GM19099 (cell line): ENCODE measurements around the gene C5.

ENCODE experiments used
- POLR2A ChIP-seq: IDR thresholded peaks from 3 replicates; pipeline ENCODE4 v1.6.1; 2011; ENCODE audit warnings: low read depth; ENCODE audit not compliant: insufficient read length; ENCODE audit errors: extremely low read depth

C5 gene

DNA sequence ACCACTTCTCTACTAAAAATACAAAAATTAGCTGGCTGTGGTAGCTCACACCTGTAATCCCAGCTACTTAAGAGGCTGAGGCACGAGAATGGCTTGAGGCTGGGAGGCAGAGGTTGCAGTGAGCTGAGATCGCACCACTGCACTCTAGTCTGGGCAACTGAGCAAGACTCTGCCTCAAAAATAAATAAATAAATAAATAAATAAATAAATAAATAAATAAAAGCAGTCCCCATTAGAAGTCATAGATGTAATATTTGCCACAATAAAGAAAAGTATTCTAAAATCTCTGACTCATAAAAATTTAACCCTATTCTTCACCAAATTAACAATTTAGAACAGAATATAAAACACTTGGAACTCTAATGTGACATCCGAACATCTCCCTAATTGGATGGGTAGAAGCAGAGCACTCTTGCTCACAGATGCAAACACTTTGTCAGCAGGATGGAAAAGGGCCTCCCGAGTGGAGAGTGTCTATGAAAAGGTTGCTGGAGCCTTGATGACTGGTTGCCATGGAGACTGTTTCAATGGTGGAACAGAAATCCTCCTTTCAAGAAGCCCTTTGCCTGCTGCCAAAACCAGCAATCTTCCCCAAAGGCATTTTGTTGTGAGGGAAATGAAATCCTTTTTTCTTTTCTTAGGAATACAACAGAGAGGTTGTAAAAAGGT is 84.6 kb downstream of the C5 start:
- TF ChIP-seq POLR2A: no peak

DNA sequence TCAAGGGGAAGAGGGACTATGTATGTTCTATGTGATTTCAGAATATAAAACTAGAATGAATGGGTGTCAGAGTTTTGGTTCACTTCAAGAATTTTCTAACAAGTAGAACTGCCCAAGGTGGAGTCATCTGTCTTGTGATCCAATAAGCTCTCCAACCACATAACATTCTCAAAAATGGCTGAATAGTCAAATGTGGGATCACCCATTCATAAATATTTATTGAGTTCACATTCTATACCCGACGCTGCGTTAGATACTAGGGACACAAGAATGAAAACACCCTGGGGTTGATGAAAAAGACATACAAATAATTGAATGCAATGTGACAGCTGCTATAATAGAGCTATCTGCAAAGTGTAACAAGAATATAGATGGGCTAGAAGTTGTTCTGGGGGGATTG is 88.1 kb downstream of the C5 start:
- no peak for TF ChIP-seq POLR2A

DNA sequence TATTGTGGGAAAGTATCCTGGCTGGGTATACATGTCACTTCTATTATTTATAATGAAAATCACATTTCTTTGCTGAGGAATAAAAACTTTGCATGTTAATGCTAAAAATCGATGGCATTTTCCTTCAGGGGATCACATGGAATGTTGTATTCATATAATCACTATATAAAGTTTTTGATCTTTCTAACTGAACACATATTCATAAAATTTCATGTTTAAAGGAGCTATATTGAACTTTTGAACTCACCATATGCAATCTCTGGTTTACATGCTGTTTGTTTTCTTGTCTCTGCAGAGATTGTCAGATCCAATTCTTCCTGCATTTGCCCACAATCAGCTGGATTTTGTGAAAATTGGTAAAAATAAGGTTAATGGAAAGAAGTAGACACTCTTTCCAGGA is 90.1 kb downstream of the C5 start:
- no peak for TF ChIP-seq POLR2A

DNA sequence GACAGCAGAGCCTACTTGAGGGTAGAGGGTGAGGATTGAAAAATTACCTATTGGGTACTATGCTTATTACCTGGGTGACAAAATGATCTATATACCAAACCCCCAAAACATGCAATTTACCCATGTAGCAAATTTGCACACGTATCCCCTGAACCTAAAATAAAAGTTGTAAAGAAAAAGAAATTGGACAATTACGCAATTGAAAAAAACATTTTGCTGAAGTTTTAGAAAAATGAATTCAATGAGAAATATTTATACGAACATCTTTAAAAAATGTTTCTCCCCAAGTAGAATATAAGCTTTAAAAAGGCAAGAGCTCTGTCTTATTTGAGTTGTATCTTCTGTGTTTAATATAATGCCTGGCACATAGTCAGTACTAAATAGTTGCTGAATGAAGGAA is 93.2 kb downstream of the C5 start:
- TF ChIP-seq POLR2A: no peak

DNA sequence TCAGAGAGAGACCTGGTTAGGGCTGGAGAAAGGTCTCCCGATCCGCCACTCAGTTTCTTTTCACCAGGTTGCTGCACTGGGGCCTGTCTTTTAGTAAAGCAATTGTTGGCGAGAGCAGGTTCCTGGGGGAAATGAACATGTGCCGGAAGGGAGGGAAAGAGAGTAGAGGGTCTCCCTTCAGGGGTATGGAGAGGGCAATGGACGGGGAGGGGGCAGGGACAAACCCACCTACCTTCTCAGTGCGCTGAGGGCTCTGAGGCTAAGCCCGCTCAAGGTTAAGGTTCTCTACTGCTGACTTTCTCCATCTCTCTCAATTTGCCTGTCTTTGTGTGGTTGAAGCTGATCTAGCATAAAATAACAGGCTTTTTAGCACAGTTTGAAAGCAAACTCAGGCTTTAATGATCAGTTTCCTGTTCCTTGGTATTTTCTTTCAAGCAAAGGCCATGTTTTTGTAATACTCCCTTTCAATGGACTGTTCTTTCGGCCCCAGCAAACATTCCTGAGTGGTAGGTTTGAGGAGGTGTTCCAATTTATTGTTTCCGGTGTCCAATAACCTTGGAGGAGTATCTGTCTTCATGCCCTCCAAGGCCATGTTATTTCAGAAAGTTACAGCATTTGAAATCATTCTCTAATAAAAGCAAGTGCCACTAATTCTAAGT is 98.0 kb downstream of the C5 start:
- no peak for TF ChIP-seq POLR2A

DNA sequence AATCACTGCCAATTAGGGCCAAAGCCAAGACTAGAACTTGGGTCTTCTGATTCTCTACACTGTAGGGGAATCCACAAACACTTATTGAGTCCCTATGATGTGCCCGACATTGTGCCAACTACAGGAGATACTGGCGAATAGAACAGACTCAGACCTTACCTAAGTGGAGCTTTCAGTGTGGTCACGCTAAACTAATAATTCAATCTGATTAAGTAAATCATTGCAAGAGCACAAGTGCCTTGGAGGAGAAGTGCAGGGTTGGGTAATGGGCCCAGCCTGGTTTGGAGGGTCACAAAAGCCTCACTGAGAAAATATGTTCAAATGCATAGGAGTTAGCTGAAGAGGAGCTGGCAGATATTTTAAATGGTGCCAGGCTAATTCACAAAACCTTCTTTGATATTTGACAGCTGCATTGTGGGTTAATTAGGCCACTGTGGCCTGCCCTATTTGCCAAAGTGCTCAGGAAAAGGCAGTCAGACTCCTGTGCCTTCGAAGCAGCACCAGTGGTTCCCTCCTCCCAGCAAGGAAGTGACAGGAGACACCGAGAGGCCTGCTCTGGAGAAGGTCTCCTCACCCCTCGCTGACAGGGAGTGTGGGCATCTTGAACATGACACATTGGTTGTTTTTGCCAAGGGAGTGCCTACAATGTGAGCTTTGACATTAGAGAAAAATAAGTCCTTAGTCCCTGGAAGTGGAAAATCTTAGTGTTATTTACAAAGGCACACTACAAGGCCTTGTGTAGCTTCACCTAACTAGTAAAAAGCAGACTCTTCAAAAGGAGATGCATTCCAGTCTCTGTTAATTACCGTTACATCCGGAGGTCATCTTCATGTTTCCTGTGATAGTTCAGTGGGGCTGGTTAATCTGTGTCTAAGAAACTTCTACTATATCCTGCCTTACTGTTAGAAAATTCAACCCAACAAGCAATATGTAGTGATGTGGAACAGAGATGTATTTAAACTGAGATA is 99.4 kb downstream of the C5 start:
- TF ChIP-seq POLR2A: no peak

DNA sequence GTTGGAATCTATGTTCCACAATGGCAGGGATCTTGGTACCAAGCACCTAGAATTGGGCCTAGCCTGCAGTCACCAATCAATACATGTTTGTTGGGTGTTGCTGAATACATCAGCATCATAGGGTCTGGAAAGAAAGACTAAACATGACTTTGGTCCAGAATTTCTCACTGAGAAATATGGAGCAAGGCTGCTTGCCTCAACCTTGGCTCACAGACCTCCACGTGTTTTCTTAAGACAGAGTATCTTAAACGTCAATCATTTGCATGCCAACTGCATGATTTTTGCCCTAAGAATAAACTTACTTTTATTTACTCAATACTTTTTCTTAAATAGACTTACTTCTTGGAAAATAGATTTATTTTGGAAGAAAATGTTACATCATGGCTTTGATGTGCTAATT is 100.8 kb downstream of the C5 start:
- no peak for TF ChIP-seq POLR2A

DNA sequence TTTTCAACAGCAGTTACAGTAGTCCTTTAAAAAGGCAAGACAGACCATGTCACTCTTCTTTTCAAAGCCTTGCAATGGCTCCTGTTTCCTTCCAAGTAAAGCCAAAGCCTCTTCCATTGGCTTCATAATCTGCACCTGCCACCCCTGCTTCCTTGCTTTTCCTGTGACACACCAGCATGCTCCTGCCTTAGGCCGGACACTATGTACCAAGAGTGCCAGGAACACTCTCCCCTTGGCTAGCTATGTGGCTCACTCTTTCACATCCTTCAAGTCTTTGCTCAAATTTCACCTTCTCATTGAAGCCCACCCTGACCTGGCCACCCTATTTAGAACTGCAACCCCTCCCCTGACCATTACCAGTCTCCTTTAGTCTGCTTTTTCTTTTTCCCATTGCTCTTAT is 101.3 kb downstream of the C5 start:
- no peak for TF ChIP-seq POLR2A

DNA sequence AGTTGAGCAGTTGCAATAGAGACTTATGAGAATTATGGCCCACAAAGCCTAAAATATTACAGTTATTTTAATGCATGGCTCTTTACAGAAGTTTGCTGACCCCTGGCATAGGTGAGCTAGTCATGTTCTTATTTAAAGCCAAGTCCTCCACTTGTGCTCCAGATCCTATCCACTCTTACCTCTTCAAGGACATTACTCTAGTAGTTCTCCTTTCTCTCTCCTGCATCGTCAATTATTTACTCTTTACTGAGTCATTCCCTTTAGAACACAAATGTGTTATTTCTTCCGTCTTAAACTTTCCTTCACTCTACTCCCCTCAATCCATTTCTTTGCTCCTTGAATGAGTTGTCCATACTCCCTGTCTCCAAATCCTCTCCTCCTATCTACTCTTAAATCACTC is 102.9 kb downstream of the C5 start:
- no peak for TF ChIP-seq POLR2A

DNA sequence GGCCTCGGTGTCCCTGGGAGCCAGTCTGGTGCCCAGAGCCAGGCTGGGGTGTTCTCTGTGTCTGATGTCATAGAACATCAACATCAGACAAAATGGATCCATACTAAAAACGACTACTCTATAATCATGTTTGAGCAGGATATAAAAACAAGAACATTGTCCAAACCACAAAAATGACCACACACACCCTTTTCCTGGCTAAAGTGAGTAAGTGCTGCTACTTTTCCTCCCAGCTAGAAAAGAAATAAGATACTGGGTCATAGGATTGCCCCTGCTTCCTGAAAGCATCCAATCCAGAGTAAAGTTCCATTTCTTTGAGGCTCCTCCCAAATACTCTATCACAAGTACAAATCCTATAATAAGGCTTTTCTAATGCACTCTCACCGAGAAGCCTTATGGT is 103.8 kb downstream of the C5 start:
- TF ChIP-seq POLR2A: no peak

DNA sequence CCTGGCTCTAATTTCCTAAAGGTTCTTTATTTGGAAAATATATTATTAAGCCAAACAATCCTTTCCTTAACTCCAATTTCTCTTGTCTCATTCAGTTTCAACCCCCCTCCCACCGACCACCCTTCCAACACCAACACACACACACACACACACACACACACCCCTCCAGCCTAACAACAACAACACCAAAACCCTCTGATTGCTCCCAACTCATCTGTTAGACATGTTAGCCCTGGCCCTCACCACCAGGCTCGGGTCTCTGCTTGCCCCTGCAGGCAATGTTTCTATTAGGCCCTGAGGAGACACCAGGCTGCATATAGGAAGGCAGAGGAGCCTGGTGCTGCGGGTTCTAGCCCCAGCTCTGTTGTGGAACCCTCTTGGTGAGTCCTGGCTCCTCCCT is 105.1 kb downstream of the C5 start:
- no peak for TF ChIP-seq POLR2A

DNA sequence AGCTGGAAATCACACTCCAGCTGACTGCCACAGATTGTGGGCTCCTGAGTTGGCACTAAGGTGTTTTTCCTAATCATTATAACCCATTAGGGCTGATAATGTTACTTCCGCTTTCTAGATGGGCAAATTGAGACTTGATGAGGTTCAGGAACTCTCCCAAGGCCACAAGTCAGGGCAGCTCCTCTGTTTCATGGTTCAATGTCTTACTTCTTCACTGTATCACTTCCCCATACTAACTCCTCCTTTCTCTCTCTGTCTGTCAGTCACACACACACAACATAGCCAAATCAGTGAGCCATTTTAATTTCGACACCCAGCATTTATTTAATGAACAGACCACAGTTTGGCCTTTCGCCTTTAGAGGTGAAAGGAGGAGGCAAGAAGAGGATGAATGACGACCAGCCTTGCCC is 105.6 kb downstream of the C5 start:
- TF ChIP-seq POLR2A: no peak

DNA sequence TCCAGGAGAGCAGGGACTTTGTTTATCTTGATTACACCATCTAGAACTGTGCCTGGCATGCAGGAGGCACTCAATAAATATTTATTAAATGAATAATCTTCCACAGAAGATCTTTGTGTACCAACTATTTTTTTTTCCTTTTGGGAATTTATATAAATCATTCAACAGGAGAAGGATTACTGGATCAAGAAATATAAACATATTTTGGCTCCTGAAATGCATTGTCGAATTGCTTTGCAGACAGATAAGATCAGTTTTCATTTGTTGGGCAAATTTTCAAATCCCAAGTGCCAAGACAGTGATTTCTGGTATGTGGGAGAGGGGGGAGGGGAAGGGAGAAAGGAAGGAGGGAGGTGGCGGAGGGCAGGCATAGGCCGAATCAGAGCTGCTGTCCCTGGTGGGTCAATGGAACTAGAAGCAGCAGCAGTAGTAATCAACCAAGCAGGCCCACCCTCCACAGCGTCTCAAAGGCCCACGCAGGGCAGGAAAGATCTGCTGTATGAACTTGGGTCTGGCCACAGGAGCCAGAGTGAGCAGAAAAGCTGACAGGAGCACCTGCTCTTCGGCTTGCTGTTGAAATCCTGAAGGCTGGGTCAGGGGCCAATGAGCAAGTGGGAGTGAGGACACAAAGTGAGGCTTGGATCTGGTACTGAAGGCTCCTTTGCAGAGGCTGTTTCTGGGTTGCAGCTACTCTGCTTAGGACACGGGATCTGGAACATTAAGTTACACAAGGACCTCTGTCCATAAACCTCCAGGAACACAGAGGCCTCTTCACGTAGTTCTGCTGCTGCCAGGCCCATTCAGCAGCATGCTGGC is 107.7 kb downstream of the C5 start:
- no peak for TF ChIP-seq POLR2A

DNA sequence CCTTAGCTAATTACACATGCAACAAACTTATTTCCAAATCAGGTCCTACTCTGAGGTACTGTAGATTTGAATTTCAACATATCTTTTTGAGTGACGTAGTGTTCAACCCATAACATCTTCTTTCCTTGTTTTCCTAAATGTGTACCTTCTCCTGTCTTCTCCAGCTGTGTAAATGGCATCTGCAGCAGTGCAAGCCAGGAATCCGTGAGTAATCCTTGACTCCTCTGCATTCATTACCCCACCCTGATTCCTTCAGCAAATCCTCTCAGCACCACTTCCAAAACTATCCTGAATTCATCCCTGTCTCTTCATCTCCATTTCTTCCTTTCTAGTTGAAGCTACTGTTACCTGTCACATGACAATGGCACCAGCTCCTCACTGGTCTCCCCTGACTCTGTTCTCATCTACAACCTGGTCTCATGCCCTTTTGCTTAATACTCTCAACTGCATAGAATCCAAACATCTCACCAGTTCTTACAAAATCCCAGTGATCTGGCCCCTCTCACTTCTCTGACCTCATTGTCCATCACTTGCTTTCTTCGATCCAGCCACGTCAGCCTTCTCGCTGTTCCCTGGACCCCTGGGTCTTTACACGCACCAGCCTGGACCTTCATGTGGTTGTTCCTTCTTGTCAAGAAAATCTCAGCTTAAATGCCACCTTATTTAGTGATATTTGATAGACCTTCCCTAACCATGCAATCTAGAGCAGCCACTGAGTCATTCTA is 108.9 kb downstream of the C5 start:
- no peak for TF ChIP-seq POLR2A

DNA sequence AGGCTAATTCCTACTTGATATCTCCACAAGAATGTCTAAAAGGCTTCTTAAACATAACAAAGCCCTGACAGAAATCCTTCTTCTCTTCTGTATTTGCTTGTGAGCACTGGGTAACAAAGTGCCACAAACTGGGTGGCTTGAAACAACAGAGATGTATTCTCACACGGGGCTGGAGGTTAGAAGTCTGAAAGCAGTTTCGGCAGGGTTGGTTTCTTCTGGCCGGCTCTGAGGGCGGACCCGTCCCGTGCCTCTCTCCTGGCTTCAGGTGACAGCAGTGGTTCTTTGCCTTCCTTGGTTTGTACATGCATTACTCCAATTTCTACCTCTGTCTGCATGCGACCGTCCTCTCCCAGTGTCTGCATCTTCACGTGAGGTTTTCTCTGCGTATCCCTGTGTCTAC is 109.5 kb downstream of the C5 start:
- no peak for TF ChIP-seq POLR2A

DNA sequence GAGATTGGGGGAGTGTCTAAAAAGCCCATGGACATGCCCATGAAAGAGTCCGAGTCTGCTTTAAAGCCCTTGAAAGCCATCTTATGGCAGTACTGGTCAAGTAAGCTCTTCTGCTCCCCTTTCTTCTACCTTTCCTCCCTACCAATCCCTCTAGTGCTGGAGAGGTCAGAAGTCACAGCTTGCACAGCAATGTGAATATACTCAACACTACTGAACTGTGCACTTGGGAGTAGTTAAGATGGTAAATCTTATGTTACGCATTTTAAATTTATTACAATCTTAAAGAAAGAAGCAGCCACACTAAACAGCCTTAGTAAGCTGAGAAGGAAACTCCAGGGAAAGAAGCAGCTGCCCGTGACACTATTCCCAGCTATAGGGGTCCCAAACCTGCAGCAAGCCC is 111.2 kb downstream of the C5 start:
- no peak for TF ChIP-seq POLR2A
